Measurements from ENCODE around the gene DUSP7.

Gene DUSP7

GRCh38 chr3:52087731-52088130 lies 31.4 kb upstream of the DUSP7 start:
- Histone ChIP-seq H3K79me2 (ENCODE audit: control insufficient read depth, low read length) (no peaks in the 10 kb centered on the region), H4K20me1 (ENCODE audit: control insufficient read depth, insufficient read depth, low read depth, low read length) (no peaks in the 10 kb centered on the region), H3K4me1 (ENCODE audit: control insufficient read depth, low read length) (peaks cover 18% of the 10 kb centered on the region), H3K4me2 (ENCODE audit: low read length) (no peak overlapping the region), H3F3A (ENCODE audit: control insufficient read depth, insufficient read depth) (no peaks in the 10 kb centered on the region), H3K27ac (ENCODE audit: low read depth, low read length) (no peak overlapping the region), H3K4me3 (ENCODE audit: low read length) (no peak overlapping the region), H3K9me3 (ENCODE audit: control insufficient read depth, insufficient read depth, low read length) (no peaks in the 10 kb centered on the region), H3K36me3 (ENCODE audit: control insufficient read depth, low read length) (no peaks in the 10 kb centered on the region; the same call in 1 of the 2 replicates), H3K9me2 (replicated peaks; ENCODE audit: control insufficient read depth, low read length) (no peaks in the 10 kb centered on the region), H3K27me3 (ENCODE audit: control insufficient read depth, low read length) (no peaks in the 10 kb centered on the region)
- no peak for TF ChIP-seq CTCF (IDR thresholded peaks at IDR 0.05; ENCODE audit: low read depth, low read length, poor library complexity, severe bottlenecking)
- no peak for TF ChIP-seq EZH2phosphoT487 (IDR thresholded peaks at IDR 0.05; ENCODE audit: borderline replicate concordance, low read length)

- peaks cover 18% of the 10 kb centered on the region for H3K4me1 ChIP-seq (ENCODE audit: control insufficient read depth, low read length)
- no peaks in the 10 kb centered on the region for H3K79me2 ChIP-seq (ENCODE audit: control insufficient read depth, low read length)
- no peak for TF ChIP-seq CTCF (IDR thresholded peaks at IDR 0.05; ENCODE audit: low read depth, low read length, poor library complexity, severe bottlenecking)
- no peak for TF ChIP-seq EZH2phosphoT487 (IDR thresholded peaks at IDR 0.05; ENCODE audit: borderline replicate concordance, low read length)
- no peaks in the 10 kb centered on the region for H3K36me3 ChIP-seq (ENCODE audit: control insufficient read depth, low read length)
- H4K20me1 ChIP-seq (ENCODE audit: control insufficient read depth, insufficient read depth, low read depth, low read length) = no peaks in the 10 kb centered on the region
- peak overlapping the region; percentile 27 for H3K4me2 ChIP-seq (ENCODE audit: low read length)
- no peaks in the 10 kb centered on the region for H3K27me3 ChIP-seq (ENCODE audit: control insufficient read depth, low read length)
- no peak overlapping the region for H3K4me3 ChIP-seq (ENCODE audit: low read length)
- no peaks in the 10 kb centered on the region for H3F3A ChIP-seq (ENCODE audit: control insufficient read depth, insufficient read depth)
- H3K9me3 ChIP-seq (ENCODE audit: control insufficient read depth, insufficient read depth, low read length) = no peaks in the 10 kb centered on the region
- no peaks in the 10 kb centered on the region for H3K9me2 ChIP-seq (replicated peaks; ENCODE audit: control insufficient read depth, low read length)
- peak overlapping the region; percentile 13; the same call in 1 of the 2 replicates for H3K27ac ChIP-seq (ENCODE audit: low read depth, low read length)
These were observed 30.7 kb upstream of the DUSP7 start for GRCh38 chr3:52086976-52087663.

- Histone ChIP-seq H3K4me3 (ENCODE audit: low read length) (no peak overlapping the region), H3K27me3 (ENCODE audit: control insufficient read depth, low read length) (no peaks in the 10 kb centered on the region), H3K36me3 (ENCODE audit: control insufficient read depth, low read length) (no peaks in the 10 kb centered on the region), H3K27ac (ENCODE audit: low read depth, low read length) (no peak overlapping the region), H3K4me2 (ENCODE audit: low read length) (no peak overlapping the region), H3K9me3 (ENCODE audit: control insufficient read depth, insufficient read depth, low read length) (no peaks in the 10 kb centered on the region), H4K20me1 (ENCODE audit: control insufficient read depth, insufficient read depth, low read depth, low read length) (no peaks in the 10 kb centered on the region), H3K79me2 (ENCODE audit: control insufficient read depth, low read length) (no peaks in the 10 kb centered on the region), H3K4me1 (ENCODE audit: control insufficient read depth, low read length) (peaks cover 18% of the 10 kb centered on the region), H3F3A (ENCODE audit: control insufficient read depth, insufficient read depth) (no peaks in the 10 kb centered on the region), H3K9me2 (replicated peaks; ENCODE audit: control insufficient read depth, low read length) (no peaks in the 10 kb centered on the region)
- TF ChIP-seq EZH2phosphoT487 (IDR thresholded peaks at IDR 0.05; ENCODE audit: borderline replicate concordance, low read length) (no peak), CTCF (IDR thresholded peaks at IDR 0.05; ENCODE audit: low read depth, low read length, poor library complexity, severe bottlenecking) (no peak)
These were observed 30.1 kb upstream of the DUSP7 start for GRCh38 chr3:52086461-52086860.
